SK-N-SH treated with all-trans-retinoic acid at 6 μM for 48 hours (cell line): ENCODE measurements around the gene SLCO3A1.

ENCODE experiments used
- ATAC-seq: fragments of 200-7000 bp; cut with Tn5 transposase; 3 replicates; pipeline ENCODE4 v1.9.1; 2020; ENCODE audit warnings: mild to moderate bottlenecking, moderate library complexity
- ARNTL ChIP-seq: fragments of 450-650 bp; formaldehyde crosslinking; IDR thresholded peaks from 2 replicates; pipeline ENCODE4 v1.5.0; 2020; ENCODE audit warnings: low read depth, mild to moderate bottlenecking, moderate library complexity, borderline replicate concordance
- BACH2 ChIP-seq: fragments of 250-450 bp; sonication (Bioruptor Pico); IDR thresholded peaks from 2 replicates; pipeline ENCODE4 v1.9.0; 2021; ENCODE audit warnings: mild to moderate bottlenecking, borderline replicate concordance
- CREB5 ChIP-seq: fragments of 250-450 bp; sonication (Bioruptor Pico); IDR thresholded peaks from 2 replicates; pipeline ENCODE4 v1.5.1; 2020; ENCODE audit warnings: low read depth, mild to moderate bottlenecking, moderate library complexity
- CSDC2 ChIP-seq: fragments of 250-450 bp; sonication (Bioruptor Pico); IDR thresholded peaks from 2 replicates; pipeline ENCODE4 v1.5.0; 2020; ENCODE audit warnings: mild to moderate bottlenecking, moderate library complexity
- CSRNP3 ChIP-seq: fragments of 250-450 bp; sonication (Bioruptor Pico); IDR thresholded peaks from 2 replicates; pipeline ENCODE4 v1.5.1; 2021; ENCODE audit warnings: mild to moderate bottlenecking, moderate library complexity
- GLIS3 ChIP-seq: fragments of 250-450 bp; sonication (Bioruptor Pico); IDR thresholded peaks from 2 replicates; pipeline ENCODE4 v1.5.0; 2020; ENCODE audit warnings: mild to moderate bottlenecking, moderate library complexity
- OSR1 ChIP-seq: fragments of 250-450 bp; sonication (Bioruptor Pico); IDR thresholded peaks from 2 replicates; pipeline ENCODE4 v1.8.0; 2022; ENCODE audit warnings: moderate library complexity, mild to moderate bottlenecking, inconsistent platforms
- PATZ1 ChIP-seq: fragments of 250-450 bp; sonication (Bioruptor Pico); IDR thresholded peaks from 2 replicates; pipeline ENCODE4 v1.8.0; 2020; ENCODE audit warnings: mild to moderate bottlenecking, moderate library complexity, borderline replicate concordance
- POU6F1 ChIP-seq: fragments of 250-450 bp; sonication (Bioruptor Pico); IDR thresholded peaks from 2 replicates; pipeline ENCODE4 v1.8.0; 2021; ENCODE audit warnings: low read depth, mild to moderate bottlenecking, moderate library complexity, borderline replicate concordance
- PPARA ChIP-seq: fragments of 250-450 bp; sonication (Bioruptor Pico); IDR thresholded peaks from 2 replicates; pipeline ENCODE4 v1.5.0; 2020; ENCODE audit warnings: mild to moderate bottlenecking, borderline replicate concordance
- RARB ChIP-seq: fragments of 250-450 bp; sonication (Bioruptor Pico); IDR thresholded peaks from 2 replicates; pipeline ENCODE4 v1.8.0; 2021; ENCODE audit warnings: mild to moderate bottlenecking, moderate library complexity
- SNAI2 ChIP-seq: fragments of 250-450 bp; sonication (Bioruptor Pico); IDR thresholded peaks from 2 replicates; pipeline ENCODE4 v1.5.0; 2020; ENCODE audit warnings: mild to moderate bottlenecking, moderate library complexity
- TCF4 ChIP-seq: fragments of 250-450 bp; sonication (Bioruptor Pico); IDR thresholded peaks from 2 replicates; pipeline ENCODE4 v1.8.0; 2021; ENCODE audit warnings: mild to moderate bottlenecking, moderate library complexity, borderline replicate concordance
- TOX ChIP-seq: fragments of 250-450 bp; sonication (Bioruptor Pico); IDR thresholded peaks from 2 replicates; pipeline ENCODE4 v1.8.0; 2021; ENCODE audit warnings: mild to moderate bottlenecking, moderate library complexity, borderline replicate concordance
- TSHZ2 ChIP-seq: fragments of 250-450 bp; sonication (Bioruptor Pico); IDR thresholded peaks from 2 replicates; pipeline ENCODE4 v1.5.0; 2020; ENCODE audit warnings: mild to moderate bottlenecking, moderate library complexity
- ZC3H10 ChIP-seq: fragments of 250-450 bp; sonication (Bioruptor Pico); IDR thresholded peaks from 2 replicates; pipeline ENCODE4 v1.5.1; 2021; ENCODE audit warnings: mild to moderate bottlenecking, moderate library complexity
- ZFP3 ChIP-seq: fragments of 250-450 bp; sonication (Bioruptor Pico); IDR thresholded peaks from 2 replicates; pipeline ENCODE4 v1.5.0; 2020; ENCODE audit warnings: mild to moderate bottlenecking, moderate library complexity
- ZFP30 ChIP-seq: fragments of 450-650 bp; formaldehyde crosslinking; IDR thresholded peaks from 2 replicates; pipeline ENCODE4 v1.5.0; 2022; ENCODE audit warnings: mild to moderate bottlenecking, moderate library complexity
- ZNF565 ChIP-seq: fragments of 450-650 bp; formaldehyde crosslinking; conservative IDR thresholded peaks from 2 replicates; pipeline ENCODE4 v1.5.0; 2020; ENCODE audit warnings: low read depth, mild to moderate bottlenecking, moderate library complexity
- ZNF70 ChIP-seq: fragments of 450-650 bp; formaldehyde crosslinking; IDR thresholded peaks from 2 replicates; pipeline ENCODE4 v1.5.0; 2020; ENCODE audit warnings: mild to moderate bottlenecking, moderate library complexity
- ZNF8 ChIP-seq: fragments of 450-650 bp; formaldehyde crosslinking; IDR thresholded peaks from 2 replicates; pipeline ENCODE4 v1.5.0; 2020; ENCODE audit warnings: mild to moderate bottlenecking, moderate library complexity

The SLCO3A1 gene

DNA sequence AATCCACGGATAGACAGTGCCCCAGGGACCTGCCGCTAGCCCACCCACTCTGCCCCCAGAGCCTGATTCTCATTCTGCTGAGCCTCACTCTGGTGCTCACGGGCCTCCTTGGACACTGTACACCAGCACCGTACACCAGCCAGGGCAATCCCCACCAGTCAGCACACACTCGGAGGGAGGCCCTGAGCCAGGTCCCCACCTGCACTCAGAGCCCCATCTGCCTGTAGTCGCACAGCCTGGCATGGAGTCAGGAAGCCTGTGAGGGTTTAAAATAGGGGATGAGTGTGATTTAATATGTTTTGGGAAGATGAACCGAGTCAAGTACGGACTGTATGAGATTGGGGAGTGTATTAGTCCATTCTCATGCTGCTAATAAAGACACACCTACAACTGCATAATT lies 223.0 kb downstream of the SLCO3A1 start:
- TF ChIP-seq BACH2 (CRISPR knock-in tag) (no peak), ZFP3 (no peak), ZNF565 (CRISPR knock-in tag) (no peak), CSDC2 (CRISPR knock-in tag) (no peak), CSRNP3 (CRISPR knock-in tag) (no peak), CREB5 (no peak), SNAI2 (CRISPR knock-in tag) (no peak), POU6F1 (CRISPR knock-in tag) (no peak), ZNF70 (CRISPR knock-in tag) (no peak), OSR1 (CRISPR knock-in tag) (no peak), RARB (CRISPR knock-in tag) (no peak), TCF4 (no peak), GLIS3 (no peak), ZFP30 (no peak), PATZ1 (no peak), PPARA (no peak), TSHZ2 (CRISPR knock-in tag) (no peak), ZNF8 (CRISPR knock-in tag) (no peak), ARNTL (CRISPR knock-in tag) (no peak)
- no peak for ATAC-seq

- TF ChIP-seq OSR1 (CRISPR knock-in tag) (no peak), ZNF70 (CRISPR knock-in tag) (peak; percentile 75)
Measured at GRCh38 chr15:92077353-92078085, 224.0 kb downstream of the SLCO3A1 start.

GRCh38 chr15:92078270-92078669 lies 224.8 kb downstream of the SLCO3A1 start:
- no peak for TF ChIP-seq TOX (CRISPR knock-in tag)
- TF ChIP-seq POU6F1 (CRISPR knock-in tag) = no peak
- no peak for TF ChIP-seq OSR1 (CRISPR knock-in tag)
- no peak for TF ChIP-seq TSHZ2 (CRISPR knock-in tag)
- TF ChIP-seq ZC3H10 (CRISPR knock-in tag) = no peak
- no peak for TF ChIP-seq ARNTL (CRISPR knock-in tag)
- TF ChIP-seq, all 23 proteins: peak for 0
- ATAC-seq = no peak

More at GRCh38 chr15:92077353-92078085, 224.0 kb downstream of the SLCO3A1 start:
- peak; percentile 83 for ATAC-seq
